Measurements from ENCODE around the gene OLFML1.

Gene OLFML1

GRCh38 chr11:7449841-7450214 lies 35.5 kb upstream of the OLFML1 start:
- Histone ChIP-seq H3K9ac (ENCODE audit: low read depth, low read length) (no peak overlapping the region), H3K4me3 (ENCODE audit: low read length) (no peak overlapping the region), H3K27me3 (ENCODE audit: control insufficient read depth, insufficient read depth, low read length) (peaks cover 15% of the 10 kb centered on the region), H3K4me2 (ENCODE audit: low read length) (no peak overlapping the region), H3K4me1 (ENCODE audit: control insufficient read depth, insufficient read depth, low read length) (no peaks in the 10 kb centered on the region), H3K36me3 (ENCODE audit: insufficient read depth, low read length) (no peaks in the 10 kb centered on the region), H3K9me3 (replicated peaks; ENCODE audit: low read length) (no peaks in the 10 kb centered on the region)

DNA sequence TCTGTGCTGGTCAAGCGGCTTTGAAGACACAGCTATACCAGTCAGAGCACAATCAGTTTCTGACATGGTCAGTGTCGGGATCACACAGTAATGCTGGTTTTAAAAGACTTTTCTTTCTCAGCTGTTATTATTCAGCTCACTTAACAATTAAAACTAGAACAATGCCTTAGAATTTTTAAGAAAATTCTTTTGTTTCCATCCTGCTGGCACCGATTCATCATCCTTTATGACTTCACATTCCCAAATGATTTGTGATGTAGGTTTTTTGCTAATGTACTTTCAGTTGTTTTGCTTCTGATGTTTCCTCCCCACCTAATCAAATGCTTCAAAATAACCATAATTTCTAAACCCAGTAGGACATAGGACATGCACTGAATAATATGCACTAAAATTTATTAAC lies 34.5 kb upstream of the OLFML1 start:
- H3K36me3 ChIP-seq (ENCODE audit: insufficient read depth, low read length): no peaks in the 10 kb centered on the region
- H3K27me3 ChIP-seq (ENCODE audit: control insufficient read depth, insufficient read depth, low read length): peaks cover 13% of the 10 kb centered on the region
- H3K4me2 ChIP-seq (ENCODE audit: low read length): no peak overlapping the region
- no peak overlapping the region for H3K9ac ChIP-seq (ENCODE audit: low read depth, low read length)
- no peaks in the 10 kb centered on the region for H3K9me3 ChIP-seq (replicated peaks; ENCODE audit: low read length)
- H3K4me1 ChIP-seq (ENCODE audit: control insufficient read depth, insufficient read depth, low read length): no peaks in the 10 kb centered on the region
- no peak overlapping the region for H3K4me3 ChIP-seq (ENCODE audit: low read length)

GRCh38 chr11:7451520-7451919 lies 33.8 kb upstream of the OLFML1 start:
- Histone ChIP-seq H3K9ac (ENCODE audit: low read depth, low read length) (no peak overlapping the region), H3K27me3 (ENCODE audit: control insufficient read depth, insufficient read depth, low read length) (peaks cover 10% of the 10 kb centered on the region), H3K4me2 (ENCODE audit: low read length) (no peak overlapping the region), H3K4me1 (ENCODE audit: control insufficient read depth, insufficient read depth, low read length) (no peaks in the 10 kb centered on the region), H3K4me3 (ENCODE audit: low read length) (no peak overlapping the region), H3K9me3 (replicated peaks; ENCODE audit: low read length) (no peaks in the 10 kb centered on the region), H3K36me3 (ENCODE audit: insufficient read depth, low read length) (no peaks in the 10 kb centered on the region)

- Histone ChIP-seq H3K9me3 (replicated peaks; ENCODE audit: low read length) (no peaks in the 10 kb centered on the region), H3K27me3 (ENCODE audit: control insufficient read depth, insufficient read depth, low read length) (peaks cover 10% of the 10 kb centered on the region), H3K9ac (ENCODE audit: low read depth, low read length) (no peak overlapping the region), H3K4me1 (ENCODE audit: control insufficient read depth, insufficient read depth, low read length) (no peaks in the 10 kb centered on the region), H3K36me3 (ENCODE audit: insufficient read depth, low read length) (no peaks in the 10 kb centered on the region), H3K4me3 (ENCODE audit: low read length) (no peak overlapping the region), H3K4me2 (ENCODE audit: low read length) (no peak overlapping the region)
Observed at GRCh38 chr11:7451952-7452494, 33.3 kb upstream of the OLFML1 start.

DNA sequence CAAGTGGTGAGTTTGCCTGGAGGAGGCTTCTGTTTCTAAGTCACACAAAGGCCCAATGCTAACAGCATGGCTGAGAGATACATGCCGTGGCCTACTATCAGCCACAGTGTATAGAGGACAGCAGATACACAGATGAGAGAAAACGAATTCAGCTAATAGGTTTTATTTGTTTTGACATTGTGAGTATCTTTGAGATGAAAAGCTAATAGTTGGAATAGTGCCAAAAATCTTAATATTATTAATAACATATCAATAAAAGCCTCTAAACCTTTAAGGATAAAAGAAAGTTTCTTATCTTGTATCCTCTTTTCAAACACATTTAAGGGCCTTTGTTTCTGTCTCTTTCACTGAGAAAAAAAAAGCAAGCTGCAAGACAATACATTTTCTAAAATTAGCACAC lies 30.5 kb upstream of the OLFML1 start:
- no peak overlapping the region for H3K4me3 ChIP-seq (ENCODE audit: low read length)
- H3K9ac ChIP-seq (ENCODE audit: low read depth, low read length): no peak overlapping the region
- peaks cover 5% of the 10 kb centered on the region for H3K27me3 ChIP-seq (ENCODE audit: control insufficient read depth, insufficient read depth, low read length)
- H3K4me1 ChIP-seq (ENCODE audit: control insufficient read depth, insufficient read depth, low read length): no peaks in the 10 kb centered on the region
- H3K36me3 ChIP-seq (ENCODE audit: insufficient read depth, low read length): no peaks in the 10 kb centered on the region
- H3K4me2 ChIP-seq (ENCODE audit: low read length): no peak overlapping the region
- H3K9me3 ChIP-seq (replicated peaks; ENCODE audit: low read length): no peaks in the 10 kb centered on the region

DNA sequence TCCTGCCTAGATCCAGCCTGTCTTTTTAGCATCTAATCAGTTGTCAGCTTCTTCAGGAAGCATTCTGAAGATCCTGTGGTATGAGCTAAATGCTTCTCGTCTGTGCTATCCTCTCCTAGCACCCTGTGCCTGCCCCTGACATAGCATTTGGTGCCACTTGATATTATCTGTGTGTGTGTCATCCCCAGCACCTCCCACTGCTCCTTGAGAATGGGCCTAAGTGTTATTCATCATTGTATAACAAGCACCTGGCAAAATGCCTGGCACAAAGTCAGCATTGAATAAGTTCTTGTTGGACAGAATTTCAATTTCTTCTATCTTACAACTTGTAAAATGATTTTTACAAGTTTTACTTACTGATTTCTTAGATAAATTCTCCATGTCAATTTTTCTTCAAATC lies 28.1 kb upstream of the OLFML1 start:
- Histone ChIP-seq H3K9me3 (replicated peaks; ENCODE audit: low read length) (no peaks in the 10 kb centered on the region), H3K9ac (ENCODE audit: low read depth, low read length) (no peak overlapping the region), H3K4me2 (ENCODE audit: low read length) (no peak overlapping the region), H3K4me1 (ENCODE audit: control insufficient read depth, insufficient read depth, low read length) (no peaks in the 10 kb centered on the region), H3K36me3 (ENCODE audit: insufficient read depth, low read length) (no peaks in the 10 kb centered on the region), H3K27me3 (ENCODE audit: control insufficient read depth, insufficient read depth, low read length) (no peaks in the 10 kb centered on the region), H3K4me3 (ENCODE audit: low read length) (no peak overlapping the region)

DNA sequence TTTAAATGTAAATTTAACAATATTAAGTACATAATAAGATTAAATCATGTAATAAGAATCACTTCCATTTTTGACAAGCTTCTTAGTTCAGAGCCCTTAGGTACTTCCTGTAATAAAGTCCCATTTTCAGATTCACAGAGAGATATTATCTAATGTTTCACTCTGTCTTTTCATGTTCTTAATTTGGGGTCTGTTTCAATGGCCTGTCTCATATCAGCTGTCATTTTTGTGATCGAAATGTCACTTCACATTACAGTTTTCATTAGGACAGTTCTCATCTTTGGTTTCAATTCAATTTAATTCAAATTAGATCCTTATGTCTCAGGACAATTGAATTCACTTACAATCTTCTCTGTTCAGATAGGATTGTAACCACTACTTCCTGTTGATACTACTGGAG lies 22.6 kb upstream of the OLFML1 start:
- no peak overlapping the region for H3K9ac ChIP-seq (ENCODE audit: low read depth, low read length)
- H3K36me3 ChIP-seq (ENCODE audit: insufficient read depth, low read length): no peaks in the 10 kb centered on the region
- H3K9me3 ChIP-seq (replicated peaks; ENCODE audit: low read length): no peaks in the 10 kb centered on the region
- no peaks in the 10 kb centered on the region for H3K27me3 ChIP-seq (ENCODE audit: control insufficient read depth, insufficient read depth, low read length)
- no peak overlapping the region for H3K4me3 ChIP-seq (ENCODE audit: low read length)
- H3K4me2 ChIP-seq (ENCODE audit: low read length): no peak overlapping the region
- no peaks in the 10 kb centered on the region for H3K4me1 ChIP-seq (ENCODE audit: control insufficient read depth, insufficient read depth, low read length)

DNA sequence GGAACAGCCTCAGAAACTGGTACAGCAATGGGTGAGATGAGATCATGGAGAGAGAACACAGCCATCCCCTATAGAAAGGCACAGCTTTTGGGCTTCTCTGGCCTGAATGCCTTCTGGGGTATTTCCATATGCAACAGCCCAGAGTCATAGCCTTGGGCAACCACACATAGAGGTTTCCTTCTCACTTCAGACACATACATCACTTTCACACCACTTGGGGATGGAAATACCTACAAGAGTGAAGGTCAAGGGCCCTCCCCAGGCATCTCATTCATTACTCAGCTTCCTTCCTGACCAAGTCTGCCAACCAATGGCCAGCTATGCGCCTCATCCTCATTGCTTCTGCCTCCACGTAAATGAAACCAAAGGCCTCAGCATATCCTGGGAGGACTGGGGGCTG lies 17.7 kb upstream of the OLFML1 start:
- no peaks in the 10 kb centered on the region for H3K36me3 ChIP-seq (ENCODE audit: insufficient read depth, low read length)
- no peaks in the 10 kb centered on the region for H3K4me1 ChIP-seq (ENCODE audit: control insufficient read depth, insufficient read depth, low read length)
- H3K4me2 ChIP-seq (ENCODE audit: low read length): no peak overlapping the region
- H3K4me3 ChIP-seq (ENCODE audit: low read length): no peak overlapping the region
- H3K9ac ChIP-seq (ENCODE audit: low read depth, low read length): no peak overlapping the region
- H3K27me3 ChIP-seq (ENCODE audit: control insufficient read depth, insufficient read depth, low read length): no peaks in the 10 kb centered on the region
- H3K9me3 ChIP-seq (replicated peaks; ENCODE audit: low read length): no peaks in the 10 kb centered on the region

GRCh38 chr11:7469351-7469865 lies 15.9 kb upstream of the OLFML1 start:
- H3K36me3 ChIP-seq (ENCODE audit: insufficient read depth, low read length): no peaks in the 10 kb centered on the region
- H3K9ac ChIP-seq (ENCODE audit: low read depth, low read length): no peak overlapping the region
- no peaks in the 10 kb centered on the region for H3K4me1 ChIP-seq (ENCODE audit: control insufficient read depth, insufficient read depth, low read length)
- no peak overlapping the region for H3K4me2 ChIP-seq (ENCODE audit: low read length)
- H3K9me3 ChIP-seq (replicated peaks; ENCODE audit: low read length): no peaks in the 10 kb centered on the region
- H3K4me3 ChIP-seq (ENCODE audit: low read length): no peak overlapping the region
- H3K27me3 ChIP-seq (ENCODE audit: control insufficient read depth, insufficient read depth, low read length): no peaks in the 10 kb centered on the region

DNA sequence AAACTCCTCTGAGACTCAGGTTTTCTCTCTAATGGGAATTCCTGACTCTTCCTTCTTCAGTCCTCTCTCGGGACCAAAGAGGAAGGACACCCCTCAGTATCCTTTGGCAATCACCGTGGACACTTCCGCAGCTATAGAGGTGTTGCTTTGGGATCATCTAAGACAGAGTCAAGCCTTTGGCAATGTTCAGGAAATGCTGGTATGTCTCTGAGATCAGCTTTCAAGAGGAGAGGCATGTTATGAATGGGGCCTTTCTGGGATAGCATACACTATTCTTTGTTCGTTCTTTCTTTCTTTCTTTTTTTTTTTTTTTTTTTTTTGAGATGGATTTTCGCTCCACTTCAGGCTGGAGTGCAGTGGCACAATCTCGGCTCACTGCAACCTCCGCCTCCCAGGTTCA lies 14.2 kb upstream of the OLFML1 start:
- Histone ChIP-seq H3K4me3 (ENCODE audit: low read length) (no peak overlapping the region), H3K4me2 (ENCODE audit: low read length) (no peak overlapping the region), H3K36me3 (ENCODE audit: insufficient read depth, low read length) (no peaks in the 10 kb centered on the region), H3K9me3 (replicated peaks; ENCODE audit: low read length) (no peaks in the 10 kb centered on the region), H3K9ac (ENCODE audit: low read depth, low read length) (no peak overlapping the region), H3K27me3 (ENCODE audit: control insufficient read depth, insufficient read depth, low read length) (no peaks in the 10 kb centered on the region), H3K4me1 (ENCODE audit: control insufficient read depth, insufficient read depth, low read length) (no peaks in the 10 kb centered on the region)

- Histone ChIP-seq H3K4me3 (ENCODE audit: low read length) (no peak overlapping the region), H3K9ac (ENCODE audit: low read depth, low read length) (no peak overlapping the region), H3K9me3 (replicated peaks; ENCODE audit: low read length) (no peaks in the 10 kb centered on the region), H3K4me1 (ENCODE audit: control insufficient read depth, insufficient read depth, low read length) (no peaks in the 10 kb centered on the region), H3K4me2 (ENCODE audit: low read length) (no peak overlapping the region), H3K36me3 (ENCODE audit: insufficient read depth, low read length) (no peaks in the 10 kb centered on the region), H3K27me3 (ENCODE audit: control insufficient read depth, insufficient read depth, low read length) (no peaks in the 10 kb centered on the region)
Observed at GRCh38 chr11:7473717-7474116, 11.6 kb upstream of the OLFML1 start.

GRCh38 chr11:7480113-7480512 lies 5.2 kb upstream of the OLFML1 start:
- H3K4me1 ChIP-seq (ENCODE audit: control insufficient read depth, insufficient read depth, low read length): no peaks in the 10 kb centered on the region
- H3K4me2 ChIP-seq (ENCODE audit: low read length): no peak overlapping the region
- peaks cover 4% of the 10 kb centered on the region for H3K27me3 ChIP-seq (ENCODE audit: control insufficient read depth, insufficient read depth, low read length)
- no peak overlapping the region for H3K9ac ChIP-seq (ENCODE audit: low read depth, low read length)
- no peak overlapping the region for H3K4me3 ChIP-seq (ENCODE audit: low read length)
- H3K9me3 ChIP-seq (replicated peaks; ENCODE audit: low read length): no peaks in the 10 kb centered on the region
- no peaks in the 10 kb centered on the region for H3K36me3 ChIP-seq (ENCODE audit: insufficient read depth, low read length)
